SK-N-SH (cell line): ENCODE data around the gene ATP2A2.

ENCODE experiments used
- CHD2 ChIP-seq: fragments of 150-350 bp; IDR thresholded peaks from 2 replicates; pipeline ENCODE4 v1.6.1; 2018; ENCODE audit warnings: low read length; ENCODE audit not compliant: partially characterized antibody
- CTCF ChIP-seq: fragments of 200-600 bp; sonication (generic); IDR thresholded peaks from 2 replicates; pipeline ENCODE4 v1.6.1; 2017; ENCODE audit warnings: antibody characterized with exemption, mild to moderate bottlenecking, moderate library complexity
- POLR2AphosphoS5 ChIP-seq: IDR thresholded peaks from 2 replicates; pipeline ENCODE4 v1.6.1; 2012; ENCODE audit warnings: low read depth, low read length
- REST ChIP-seq: IDR thresholded peaks from 2 replicates; pipeline ENCODE4 v1.6.1; 2012; ENCODE audit warnings: mild to moderate bottlenecking, low read depth, low read length, moderate library complexity

GRCh38 chr12:110248096-110248447 is 33.0 kb upstream of the ATP2A2 start:
- TF ChIP-seq CTCF (no peak), POLR2AphosphoS5 (no peak), REST (no peak), CHD2 (no peak)
